HG02943 (cell line): ENCODE results near the gene RAB43.
"Not testable (repeated sequence)": the region's sequence is repeated elsewhere in the genome, so short reads cannot be mapped to it uniquely, and the experiment has no call there.

Experiments
- ATAC-seq: cut with Tn5 transposase; IDR thresholded peaks from one replicate; pipeline ENCODE4 v1.9.1; 2021; ENCODE audit warnings: mild to moderate bottlenecking, low read depth, moderate library complexity; ENCODE audit not compliant: unreplicated experiment

The RAB43 gene

DNA sequence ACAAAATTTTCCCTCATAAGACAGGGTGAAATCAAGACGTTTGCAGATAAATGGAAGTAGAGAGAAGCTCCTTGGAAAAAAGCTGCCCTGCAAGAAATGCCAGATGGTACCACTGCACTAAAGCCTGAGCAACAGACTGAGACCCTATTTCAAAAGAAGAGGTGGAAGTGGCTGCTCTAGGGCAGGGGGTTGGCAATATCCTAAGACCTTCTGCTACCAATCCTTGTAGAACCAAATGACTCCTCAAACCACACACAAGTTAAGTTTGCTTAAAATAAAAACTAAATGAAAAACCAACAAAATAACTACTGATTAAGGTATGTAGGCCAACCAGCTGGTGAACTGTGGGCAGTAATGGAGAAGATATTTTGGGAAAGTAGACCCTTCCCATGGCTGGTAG is 21.3 kb downstream of the RAB43 start:
- no peak for ATAC-seq

DNA sequence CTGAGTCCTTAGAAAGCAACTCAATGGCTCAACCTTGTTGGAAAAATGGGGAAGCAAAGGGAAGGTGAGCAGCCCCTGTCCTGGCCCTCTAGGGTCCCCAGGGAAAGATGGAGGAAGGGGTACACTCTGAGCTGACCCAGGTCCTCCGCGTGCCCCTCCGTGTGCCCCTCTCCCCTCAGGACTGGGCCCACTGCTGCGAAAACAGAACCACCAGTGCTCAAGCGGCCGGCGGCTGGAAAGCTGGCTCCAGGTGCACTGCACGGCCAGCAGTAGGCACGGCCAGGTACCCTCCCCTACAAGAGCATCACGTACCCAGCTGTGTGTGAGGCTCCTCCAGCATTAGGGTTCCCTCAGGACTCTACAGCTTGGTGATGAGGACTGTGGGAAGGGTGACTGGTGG is 26.3 kb downstream of the RAB43 start:
- ATAC-seq = no peak

GRCh38 chr3:129088312-129088711 is 33.3 kb downstream of the RAB43 start:
- ATAC-seq = not testable (repeated sequence)

DNA sequence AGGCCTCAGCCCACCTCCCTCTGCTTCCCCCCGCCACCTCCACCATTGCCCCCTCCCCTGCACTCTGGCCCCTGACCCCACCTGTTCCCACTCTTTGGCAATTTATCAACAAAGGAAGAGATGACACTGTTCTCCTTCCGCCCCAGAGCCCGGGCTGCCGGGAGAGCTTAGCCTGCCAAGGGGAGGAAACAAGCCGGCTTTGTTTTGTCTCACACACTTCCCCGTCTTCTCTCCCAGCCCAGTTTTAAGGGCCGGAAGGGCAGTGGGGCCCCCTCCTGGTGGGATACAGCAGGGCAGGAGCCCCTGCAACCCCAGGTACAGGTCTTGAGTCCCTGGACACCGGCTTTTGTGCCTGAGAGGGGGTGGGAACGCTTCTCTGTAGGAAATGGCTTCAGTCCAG is 33.7 kb downstream of the RAB43 start:
- ATAC-seq = not testable (repeated sequence)

GRCh38 chr3:129087138-129087702 is 34.4 kb downstream of the RAB43 start:
- no peak for ATAC-seq

DNA sequence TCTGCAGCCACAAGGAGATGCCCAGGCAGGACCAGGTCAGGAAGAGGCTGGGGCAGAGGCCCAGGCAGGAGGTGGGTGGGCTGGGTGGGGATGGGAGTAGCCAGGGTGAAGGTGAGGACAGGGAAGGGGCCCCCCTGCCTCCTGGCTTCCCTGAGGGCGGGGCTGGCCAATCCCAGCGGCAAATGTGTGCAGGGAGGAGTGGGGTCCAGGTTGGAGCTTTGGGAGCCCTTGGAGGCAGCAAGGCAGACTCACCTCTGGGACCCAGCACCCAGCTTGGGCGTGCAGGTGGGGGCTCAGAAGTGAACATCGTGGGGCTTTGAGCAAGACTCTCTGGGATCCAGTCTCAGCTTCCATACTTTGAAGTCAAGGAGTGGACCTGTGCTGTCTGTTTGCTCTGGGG is 35.8 kb downstream of the RAB43 start:
- no peak for ATAC-seq

DNA sequence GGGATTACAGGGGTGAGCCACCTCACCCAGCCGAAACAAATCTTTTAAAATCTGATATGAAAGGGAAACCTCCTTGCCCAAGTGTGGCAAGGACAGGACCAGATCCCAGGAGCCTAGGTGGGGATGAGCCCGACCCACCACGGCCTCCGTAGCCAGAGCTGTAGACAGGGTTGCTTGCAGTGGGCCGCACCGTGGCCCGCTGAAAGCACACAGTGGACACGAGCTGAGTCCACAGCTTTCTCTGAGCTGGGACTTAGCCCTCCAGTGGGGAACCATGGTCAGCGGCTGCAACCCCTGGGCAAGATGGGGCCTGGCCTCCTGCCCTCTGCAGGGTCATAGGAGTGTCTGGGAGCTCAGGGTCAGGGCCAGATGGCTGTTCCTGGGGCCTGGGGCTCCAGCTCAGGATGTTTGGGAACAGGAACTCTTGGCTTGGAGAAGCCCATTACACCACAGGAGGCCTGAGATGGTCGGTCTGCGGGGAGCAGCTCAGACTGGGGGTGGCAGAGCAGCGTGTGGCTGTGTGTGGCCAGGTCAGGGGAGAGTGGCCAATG is 36.4 kb downstream of the RAB43 start:
- ATAC-seq = no peak

- no peak for ATAC-seq
These were observed 37.1 kb downstream of the RAB43 start for GRCh38 chr3:129084501-129084900.

DNA sequence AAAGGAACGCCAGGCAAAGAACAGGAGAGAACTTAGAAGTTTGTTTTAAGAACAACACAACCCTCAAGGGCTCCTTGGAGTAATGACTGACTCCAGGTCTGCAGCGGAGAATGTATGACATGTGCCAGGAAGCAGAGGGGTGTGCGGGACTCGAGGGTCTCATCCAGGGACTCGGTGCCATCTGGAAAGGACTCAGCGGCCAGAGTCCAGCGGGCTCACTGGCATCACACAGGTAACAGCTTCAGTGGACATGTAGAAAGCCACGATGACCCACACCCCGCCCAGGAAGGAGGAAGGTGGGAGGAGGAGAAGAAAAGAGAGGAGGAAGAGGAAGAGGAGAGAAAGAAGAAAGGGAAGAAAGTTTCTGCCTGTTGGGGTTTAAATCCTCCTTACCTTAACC is 39.6 kb downstream of the RAB43 start:
- no peak for ATAC-seq

DNA sequence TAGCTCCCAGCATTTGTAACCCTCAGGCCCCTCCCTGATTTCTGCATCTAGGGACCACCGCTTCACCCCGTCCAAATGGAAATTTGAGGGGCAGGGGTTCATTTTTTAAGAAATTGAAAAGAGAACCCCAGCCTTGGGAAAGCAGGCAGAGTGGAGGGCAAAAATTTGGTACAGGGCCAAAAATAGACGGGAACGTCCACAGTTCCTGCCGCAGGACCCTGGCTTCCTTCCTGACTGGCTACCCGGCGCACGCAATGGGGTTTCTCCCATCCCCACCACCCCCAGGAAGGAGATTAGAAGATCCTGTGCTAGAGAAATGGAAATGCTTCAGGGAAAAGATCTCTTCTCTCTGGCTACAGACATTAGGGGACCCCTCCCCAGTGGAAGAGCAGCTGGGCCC is 40.1 kb downstream of the RAB43 start:
- ATAC-seq = no peak

- no peak for ATAC-seq
These were observed 43.1 kb downstream of the RAB43 start for GRCh38 chr3:129078510-129078909.

GRCh38 chr3:129077222-129077621 is 44.4 kb downstream of the RAB43 start:
- no peak for ATAC-seq

- no peak for ATAC-seq
These were observed 51.3 kb downstream of the RAB43 start for GRCh38 chr3:129070086-129070885.

DNA sequence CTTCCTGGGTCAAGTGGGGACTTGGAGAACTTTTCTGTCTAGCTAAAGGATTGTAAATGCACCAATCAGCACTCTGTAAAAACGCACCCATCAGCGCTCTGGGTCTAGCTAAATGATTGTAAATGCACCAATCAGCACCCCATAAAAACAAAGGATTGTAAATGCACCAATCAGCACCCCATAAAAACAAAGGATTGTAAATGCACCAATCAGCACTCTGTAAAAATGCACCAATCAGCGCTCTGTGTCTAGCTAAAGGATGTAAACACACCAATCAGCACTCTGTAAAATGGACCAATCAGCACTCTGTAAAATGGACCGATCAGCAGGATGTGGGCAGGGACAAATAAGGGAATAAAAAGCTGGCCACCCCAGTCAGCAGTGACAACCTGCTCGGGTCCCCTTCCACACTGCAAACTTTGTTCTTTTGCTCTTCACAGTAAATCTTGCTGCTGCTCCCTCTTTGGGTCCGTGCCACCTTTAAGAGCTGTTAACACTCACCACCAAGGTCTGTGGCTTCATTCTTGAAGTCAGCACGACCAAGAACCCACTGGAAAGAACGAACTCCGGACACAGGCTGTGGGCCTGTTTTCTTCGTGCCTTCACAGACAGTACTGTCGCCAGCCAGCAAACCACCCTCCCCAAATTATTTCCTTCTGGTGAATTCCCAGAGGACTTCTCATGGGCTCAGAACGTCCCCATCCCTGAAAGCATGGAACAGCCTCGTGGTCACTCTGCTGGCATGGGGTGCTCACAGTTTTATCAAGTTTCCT is 52.1 kb downstream of the RAB43 start:
- not testable (repeated sequence) for ATAC-seq

DNA sequence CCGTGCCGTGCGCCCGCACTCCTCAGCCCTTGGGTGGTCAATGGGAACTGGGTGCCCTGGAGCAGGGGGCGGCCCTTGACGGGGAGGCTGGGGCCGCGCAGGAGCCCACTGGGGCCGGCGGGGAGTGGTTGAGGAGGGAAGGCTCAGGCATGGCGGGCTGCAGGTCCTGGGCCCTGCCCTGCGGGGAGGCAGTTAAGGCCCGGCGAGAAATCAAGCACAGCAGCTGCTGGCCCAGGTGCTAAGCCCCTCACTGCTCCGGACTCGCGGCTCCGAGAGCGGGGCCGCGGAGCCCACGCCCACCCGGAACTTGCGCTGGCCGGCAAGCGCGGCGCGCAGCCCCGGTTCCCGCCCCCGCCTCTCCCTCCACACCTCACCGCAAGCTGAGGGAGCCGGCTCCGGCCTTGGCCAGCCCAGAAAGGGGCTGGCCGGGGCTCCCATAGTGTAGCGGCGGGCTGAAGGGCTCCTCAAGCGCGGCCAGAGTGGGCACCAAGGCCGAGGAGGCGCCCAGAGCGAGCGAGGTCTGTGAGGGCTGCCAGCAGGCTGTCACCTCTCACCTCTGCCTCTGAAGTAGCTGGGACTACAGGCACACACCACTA is 53.2 kb downstream of the RAB43 start:
- no peak for ATAC-seq

DNA sequence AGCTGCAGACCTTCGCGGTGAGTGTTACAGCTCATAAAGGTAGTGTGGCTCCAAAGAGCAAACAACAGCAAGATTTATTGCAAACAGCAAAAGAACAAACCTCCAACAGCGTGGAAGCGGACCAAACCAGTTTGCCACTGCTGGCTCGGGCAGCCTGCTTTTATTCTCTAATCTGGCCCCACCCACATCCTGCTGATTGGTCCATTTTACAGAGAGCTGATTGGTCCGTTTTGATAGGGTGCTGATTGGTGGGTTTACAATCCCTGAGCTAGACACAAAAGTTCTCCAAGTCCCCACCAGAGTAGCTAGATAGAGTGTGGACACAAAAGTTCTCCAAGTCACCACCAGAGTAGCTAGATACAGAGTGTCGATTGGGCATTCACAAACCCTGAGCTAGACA is 53.9 kb downstream of the RAB43 start:
- ATAC-seq = not testable (repeated sequence)

- no peak for ATAC-seq
These were observed 55.9 kb downstream of the RAB43 start for GRCh38 chr3:129065720-129066073.

GRCh38 chr3:129065016-129065719 is 56.4 kb downstream of the RAB43 start:
- no peak for ATAC-seq

DNA sequence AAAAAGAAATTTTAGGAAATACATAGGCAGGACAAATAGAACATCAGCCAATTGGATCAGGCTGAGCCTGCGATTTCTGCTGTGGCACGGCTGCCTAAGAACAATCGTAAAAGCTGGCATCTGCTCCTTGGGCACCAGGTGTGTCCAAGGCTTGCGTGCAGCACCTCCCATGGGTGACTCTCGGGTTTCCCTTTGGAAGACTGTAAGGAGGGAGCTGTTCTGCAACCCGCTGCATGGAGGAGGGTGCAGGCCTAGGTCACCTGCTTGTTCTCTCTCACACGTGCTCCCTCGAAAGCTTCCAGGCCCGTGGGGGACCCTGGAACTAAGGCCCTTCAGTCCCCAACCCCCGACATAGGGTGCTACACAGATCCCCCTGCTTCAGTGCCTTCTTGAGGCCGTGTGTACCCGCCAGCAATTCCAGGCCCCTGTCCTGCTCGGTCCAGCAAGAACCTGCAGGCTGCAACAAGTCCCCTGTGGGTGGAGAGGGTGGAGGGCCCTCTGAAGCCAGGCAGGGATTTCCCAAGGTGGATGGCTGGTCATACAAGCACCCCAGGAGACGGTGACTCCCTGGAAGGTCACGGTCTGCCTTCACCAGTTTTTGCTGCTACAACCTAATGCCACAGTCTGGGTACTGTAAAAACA is 57.6 kb downstream of the RAB43 start:
- ATAC-seq = no peak

- ATAC-seq = no peak
These were observed 58.4 kb downstream of the RAB43 start for GRCh38 chr3:129063091-129063640.
